Mucosa of descending colon (tissue), 3 donors: ENCODE results near the gene CDC42BPG. TPM values are rescaled to one million over a fixed set of nuclear protein-coding genes. Genes with fewer than 3 reads are reported as not detected.

ENCODE experiments used
- ATAC-seq: fragments of 200-7000 bp; cut with Tn5 transposase; one replicate; pipeline ENCODE4 v1.9.1; 2020; ENCODE audit warnings: mild to moderate bottlenecking, moderate library complexity
- DNase-seq, 3 donors: peaks; one replicate each; pipeline ENCODE4 v3.0.0-alpha.2; 2020
- H3K36me3 ChIP-seq: fragments of 200-600 bp; one replicate; pipeline ENCODE4 v1.8.0; 2021; ENCODE audit warnings: low read depth, mild to moderate bottlenecking
- H3K4me1 ChIP-seq: fragments of 200-600 bp; one replicate; pipeline ENCODE4 v1.8.0; 2021; ENCODE audit warnings: low read depth, mild to moderate bottlenecking
- H3K4me3 ChIP-seq: fragments of 200-600 bp; one replicate; pipeline ENCODE4 v1.8.0; 2021; ENCODE audit warnings: mild to moderate bottlenecking
- H3K9me3 ChIP-seq: fragments of 200-600 bp; one replicate; pipeline ENCODE4 v1.8.0; 2021; ENCODE audit warnings: mild to moderate bottlenecking
- CTCF ChIP-seq: fragments of 200-600 bp; IDR thresholded peaks from one replicate; pipeline ENCODE4 v1.8.0; 2022; ENCODE audit warnings: antibody characterized with exemption, mild to moderate bottlenecking
- intact Hi-C, 2 donors: fragments of 100-400 bp; cut with DNase I in 1 of 2; cut with micrococcal nuclease in 1 of 2; formaldehyde crosslinking; loops; one replicate each; pipeline versions ENCODE4 v1.11.0 to v1.11.1; 2022; cut with DNase I, micrococcal nuclease
- total RNA-seq, 3 donors: library from RNA; stranded (reverse); fragmentation: NEBNext Ultra II Directional in 2 of 3; extraction: Animal tissue kit (Norgen Biotek cat#: 25700) in 2 of 3; gene quantifications; one replicate each; pipeline versions ENCODE4 v1.2.1 to v1.2.4, GENCODE V29; 2021 to 2023
- donor health status: DM: no; HTN: no; CAD: no; lungs with moderate emphysema.
- donor health status: DM: no; HTN: no; CAD: no.
- donor health status: DM: no; HTN: yes; CAD: no.

Gene CDC42BPG
- total RNA-seq, 3 donors from 2014 or later = 24.3 to 73.1 (median 32.3) TPM

DNA sequence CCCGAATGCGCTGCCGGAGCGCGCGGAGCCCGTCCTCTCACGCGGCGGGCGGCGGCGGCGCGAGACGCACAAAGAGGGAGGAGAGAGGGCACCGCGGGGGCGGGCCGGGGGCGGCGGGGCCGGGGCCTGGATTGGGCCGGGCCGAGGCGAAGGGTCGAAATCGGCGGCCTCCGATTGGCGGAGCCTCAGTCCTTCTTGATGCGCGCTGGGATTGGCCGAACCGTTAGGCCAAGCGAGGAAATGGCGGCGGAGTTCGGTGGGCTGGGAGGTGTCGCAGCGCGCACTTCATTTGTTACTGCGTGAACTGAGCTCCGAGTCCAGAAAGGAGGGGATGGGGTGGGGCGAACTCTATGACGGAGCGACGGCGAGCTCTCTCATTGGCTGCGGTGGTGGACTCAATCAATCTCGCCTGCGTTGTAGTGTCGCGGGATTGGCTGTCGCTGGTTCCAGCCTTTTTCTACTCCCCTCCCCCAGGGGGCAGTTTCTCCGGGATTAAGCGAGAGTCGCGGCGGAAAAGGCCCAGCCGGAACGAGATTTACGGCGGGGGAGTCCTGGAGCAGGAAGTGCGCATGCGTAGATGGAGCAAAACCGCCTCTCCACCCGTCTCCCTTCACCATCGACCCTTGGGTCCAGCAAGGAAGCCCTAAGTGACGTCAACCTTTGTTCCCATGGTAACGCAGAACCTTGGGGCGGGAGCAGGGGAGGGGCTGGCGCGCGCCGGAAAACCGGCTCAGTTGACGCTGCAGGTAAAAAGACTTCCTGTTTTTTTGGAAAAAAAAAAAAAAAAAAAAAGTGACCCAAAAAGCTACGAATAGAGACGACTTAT lies 65.8 kb downstream of the CDC42BPG start, which contains the start of gene SF1:
SF1 (minus strand) TSS at position 70 of the 826 bp plus-strand sequence. CDS start 150 bp downstream, outside the sequence.
- intact Hi-C loops = no loop called here
- H3K36me3 ChIP-seq = peaks cover 9% of the 10 kb centered on the region
- peak within 1 kb of the TSS; percentile 99 for H3K4me3 ChIP-seq
- ATAC-seq (peak; percentile 90), DNase-seq (peak; percentile 97 to 99 (median 99))
- peaks cover 20% of the 10 kb centered on the region for H3K4me1 ChIP-seq
- H3K9me3 ChIP-seq = no peaks in the 10 kb centered on the region
- TF ChIP-seq CTCF = no peak

- H3K4me1 ChIP-seq = peaks cover 20% of the 10 kb centered on the region
Measured at GRCh38 chr11:64778223-64778472, 66.3 kb downstream of the CDC42BPG start.

DNA sequence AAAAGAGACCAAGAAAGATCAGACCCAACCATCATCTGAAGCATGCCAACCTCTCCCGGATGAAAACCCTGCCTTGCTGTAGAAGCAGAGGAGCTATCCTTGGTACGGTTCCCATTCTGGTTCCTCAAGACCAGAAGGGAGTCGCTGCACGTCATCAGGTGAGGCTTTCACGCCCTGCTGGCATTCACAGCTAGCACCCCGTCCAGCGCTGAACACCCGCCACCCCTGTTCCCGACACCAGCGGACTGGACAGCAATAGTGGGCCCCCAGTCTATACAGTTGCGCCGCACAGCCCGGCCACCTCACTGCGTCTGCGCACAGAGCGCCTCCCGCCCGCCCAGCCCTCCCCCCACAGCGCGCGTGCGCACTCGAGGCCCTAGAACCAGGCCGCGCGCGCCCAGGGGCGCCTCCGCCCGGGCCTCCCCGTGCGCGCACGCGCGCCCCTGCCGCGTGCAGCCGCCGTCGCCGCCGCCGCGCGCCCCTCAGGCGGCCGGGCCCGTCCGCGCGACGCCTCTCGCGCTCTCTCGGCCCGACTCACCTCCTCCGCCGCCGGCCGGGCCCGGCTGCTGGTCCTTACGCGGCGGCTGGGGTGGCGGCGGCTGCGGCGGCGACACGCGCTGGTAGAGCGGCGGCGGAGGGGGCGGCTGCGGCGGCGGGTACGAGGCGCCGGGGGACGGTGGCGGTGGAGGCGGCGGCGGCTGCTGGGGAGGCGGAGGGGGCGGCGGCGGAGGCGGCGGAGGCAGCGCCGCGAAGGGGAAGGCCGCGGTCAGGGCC lies 66.8 kb downstream of the CDC42BPG start:
- H3K4me1 ChIP-seq = peaks cover 20% of the 10 kb centered on the region
- DNase-seq (peak; percentile 87 to 88 (median 88)), ATAC-seq (peak; percentile 42)
- peak overlapping the region; percentile 99 for H3K4me3 ChIP-seq
- TF ChIP-seq CTCF = no peak
- intact Hi-C loops = no loop called here
- no peaks in the 10 kb centered on the region for H3K9me3 ChIP-seq
- peaks cover 13% of the 10 kb centered on the region for H3K36me3 ChIP-seq

More at GRCh38 chr11:64778223-64778472, 66.3 kb downstream of the CDC42BPG start:
- intact Hi-C loops = no loop called here
- Histone ChIP-seq H3K4me3 (peak overlapping the region; percentile 99), H3K36me3 (peaks cover 13% of the 10 kb centered on the region), H3K9me3 (no peaks in the 10 kb centered on the region)
- ATAC-seq (peak; percentile 5), DNase-seq (no peak)
- no peak for TF ChIP-seq CTCF

DNA sequence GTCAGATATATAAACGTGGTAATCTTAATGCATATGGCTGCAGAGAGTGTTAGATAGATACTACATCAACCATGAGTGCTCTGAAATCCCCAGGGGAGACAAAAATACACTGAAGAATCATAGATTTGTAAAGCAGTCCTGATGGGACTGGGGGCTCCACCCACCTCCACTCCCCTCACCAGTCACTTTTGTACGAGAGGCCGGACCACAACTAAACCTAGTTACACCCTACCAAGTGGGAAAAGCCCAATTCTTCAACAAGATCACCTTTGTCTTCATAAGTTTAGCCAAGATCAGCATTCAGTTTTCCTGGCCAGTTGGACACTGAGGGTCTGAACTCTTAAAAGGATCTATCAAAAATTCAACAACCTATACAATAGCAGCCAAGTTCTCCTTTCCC lies 67.6 kb downstream of the CDC42BPG start:
- ATAC-seq (no peak), DNase-seq (no peak)
- no peak for TF ChIP-seq CTCF
- intact Hi-C loops = no loop called here
- H3K4me1 ChIP-seq = peaks cover 20% of the 10 kb centered on the region
- H3K4me3 ChIP-seq = no peak overlapping the region
- H3K9me3 ChIP-seq = no peaks in the 10 kb centered on the region
- peaks cover 13% of the 10 kb centered on the region for H3K36me3 ChIP-seq

- no peak for ATAC-seq
- H3K36me3 ChIP-seq = peaks cover 16% of the 10 kb centered on the region
- no peak for TF ChIP-seq CTCF
- H3K4me3 ChIP-seq = no peak overlapping the region
- no peaks in the 10 kb centered on the region for H3K9me3 ChIP-seq
- H3K4me1 ChIP-seq = peaks cover 20% of the 10 kb centered on the region
- DNase-seq = no peak
- intact Hi-C loops = no loop called here
Measured at GRCh38 chr11:64776425-64776824, 68.0 kb downstream of the CDC42BPG start.
